B cell (primary cell): ENCODE data around the gene EFCAB7.

Experiments
- EZH2 ChIP-seq: IDR thresholded peaks from 2 replicates; pipeline ENCODE4 v1.6.1; 2012; ENCODE audit warnings: borderline replicate concordance, low read depth, mild to moderate bottlenecking, moderate library complexity, low read length; ENCODE audit not compliant: insufficient read depth, poor library complexity, severe bottlenecking
- TF ChIP-seq, protein P1 (sequence below): fragments of 200-600 bp; IDR thresholded peaks from one replicate; pipeline ENCODE4 v1.8.0; 2022; ENCODE audit warnings: antibody characterized with exemption, mild to moderate bottlenecking

DNA sequence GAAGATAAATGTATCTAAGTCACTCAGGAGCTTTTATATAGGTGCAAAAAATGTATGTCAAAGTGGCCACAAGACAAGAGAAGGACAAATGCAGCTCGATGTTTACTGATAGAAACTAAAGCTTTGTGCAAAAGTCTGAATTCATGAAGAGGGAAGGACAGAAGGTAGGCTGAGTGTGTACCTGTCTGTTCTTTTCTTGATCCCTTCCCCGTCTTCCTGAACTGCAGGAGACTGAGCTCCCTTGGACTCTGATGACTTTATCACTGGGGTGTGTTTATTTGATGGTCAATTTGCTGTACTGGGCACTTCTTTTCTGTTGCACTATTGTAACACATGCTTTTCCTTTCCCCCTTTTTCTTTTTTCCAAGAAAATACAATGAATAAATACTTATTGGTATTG, 25.7 kb upstream of the EFCAB7 start:
- no peak for TF ChIP-seq EZH2
- TF ChIP-seq, protein P1, sequence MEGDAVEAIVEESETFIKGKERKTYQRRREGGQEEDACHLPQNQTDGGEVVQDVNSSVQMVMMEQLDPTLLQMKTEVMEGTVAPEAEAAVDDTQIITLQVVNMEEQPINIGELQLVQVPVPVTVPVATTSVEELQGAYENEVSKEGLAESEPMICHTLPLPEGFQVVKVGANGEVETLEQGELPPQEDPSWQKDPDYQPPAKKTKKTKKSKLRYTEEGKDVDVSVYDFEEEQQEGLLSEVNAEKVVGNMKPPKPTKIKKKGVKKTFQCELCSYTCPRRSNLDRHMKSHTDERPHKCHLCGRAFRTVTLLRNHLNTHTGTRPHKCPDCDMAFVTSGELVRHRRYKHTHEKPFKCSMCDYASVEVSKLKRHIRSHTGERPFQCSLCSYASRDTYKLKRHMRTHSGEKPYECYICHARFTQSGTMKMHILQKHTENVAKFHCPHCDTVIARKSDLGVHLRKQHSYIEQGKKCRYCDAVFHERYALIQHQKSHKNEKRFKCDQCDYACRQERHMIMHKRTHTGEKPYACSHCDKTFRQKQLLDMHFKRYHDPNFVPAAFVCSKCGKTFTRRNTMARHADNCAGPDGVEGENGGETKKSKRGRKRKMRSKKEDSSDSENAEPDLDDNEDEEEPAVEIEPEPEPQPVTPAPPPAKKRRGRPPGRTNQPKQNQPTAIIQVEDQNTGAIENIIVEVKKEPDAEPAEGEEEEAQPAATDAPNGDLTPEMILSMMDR, result no peak
